Smooth muscle cell (in vitro differentiated cells): ENCODE results near the gene OMG. TPM values are rescaled to one million over a fixed set of nuclear protein-coding genes. Genes with fewer than 3 reads are reported as not detected.
"Not testable (repeated sequence)": the region's sequence is repeated elsewhere in the genome, so short reads cannot be mapped to it uniquely, and the experiment has no call there.

Experiments used
- DNase-seq: peaks from one replicate; lab custom pipeline; 2025; ENCODE audit not compliant: unreplicated experiment; lab: John Stamatoyannopoulos, UW
- H2AFZ ChIP-seq: fragments of 200-600 bp; sonication (generic); 2 replicates; pipeline ENCODE4 v1.6.0; 2016; ENCODE audit warnings: antibody characterized with exemption, low read depth, mild to moderate bottlenecking
- H3F3A ChIP-seq: fragments of 200-600 bp; sonication (generic); 2 replicates; pipeline ENCODE4 v1.6.0; 2017; ENCODE audit warnings: antibody characterized with exemption, low read depth
- H3K27ac ChIP-seq: fragments of 200-600 bp; sonication (generic); 2 replicates; pipeline ENCODE4 v1.5.1; 2016; ENCODE audit warnings: low read depth, mild to moderate bottlenecking
- H3K27me3 ChIP-seq: fragments of 200-600 bp; sonication (generic); 2 replicates; pipeline ENCODE4 v1.6.1; 2016; ENCODE audit warnings: low read depth, mild to moderate bottlenecking
- H3K36me3 ChIP-seq: fragments of 200-600 bp; sonication (generic); 2 replicates; pipeline ENCODE4 v1.5.1; 2016; ENCODE audit warnings: low read depth
- H3K4me1 ChIP-seq: fragments of 200-600 bp; sonication (generic); 2 replicates; pipeline ENCODE4 v1.5.1; 2016; ENCODE audit warnings: low read depth
- H3K4me2 ChIP-seq: fragments of 200-600 bp; sonication (generic); 2 replicates; pipeline ENCODE4 v1.6.0; 2016; ENCODE audit warnings: mild to moderate bottlenecking
- H3K4me3 ChIP-seq: fragments of 200-600 bp; sonication (generic); 2 replicates; pipeline ENCODE4 v1.5.1; 2016; ENCODE audit warnings: mild to moderate bottlenecking
- H3K79me2 ChIP-seq: fragments of 200-600 bp; sonication (generic); 2 replicates; pipeline ENCODE4 v1.6.0; 2016; ENCODE audit warnings: low read depth, mild to moderate bottlenecking
- H3K9ac ChIP-seq: fragments of 200-600 bp; sonication (generic); 2 replicates; pipeline ENCODE4 v1.6.0; 2016; ENCODE audit warnings: low read depth
- H3K9me3 ChIP-seq: fragments of 200-600 bp; sonication (generic); replicated peaks from 2 replicates; pipeline ENCODE4 v1.5.1; 2016; ENCODE audit warnings: low read depth
- H4K20me1 ChIP-seq: fragments of 200-600 bp; sonication (generic); 2 replicates; pipeline ENCODE4 v1.6.0; 2016; ENCODE audit warnings: low read depth
- WGBS: methylation state at CpG from one replicate; pipeline ENCODE4 v1.1.7; 2016; ENCODE audit warnings: low lambda C conversion rate; 5-methylcytosine and 5-hydroxymethylcytosine counted together
- polyA plus RNA-seq: library from polyadenylated mRNA; unstranded; fragments of >200 nt; fragmentation: Nextera tagmentation; extraction: Ambion mirVana; gene quantifications from 2 replicates; pipeline ENCODE4 v1.2.1, GENCODE V29; 2016
- total RNA-seq: library from RNA; depleted of rRNA; stranded (reverse); fragments of >200 nt; gene quantifications from 2 replicates; pipeline ENCODE4 v1.2.3, GENCODE V29; 2014
- TF ChIP-seq, protein P1 (sequence below): fragments of 200-600 bp; sonication (generic); IDR thresholded peaks from 2 replicates; pipeline ENCODE4 v1.5.1; 2017; ENCODE audit warnings: borderline replicate concordance, mild to moderate bottlenecking, antibody characterized with exemption; ENCODE audit not compliant: insufficient read depth, poor library complexity, severe bottlenecking

Gene OMG, protein sequence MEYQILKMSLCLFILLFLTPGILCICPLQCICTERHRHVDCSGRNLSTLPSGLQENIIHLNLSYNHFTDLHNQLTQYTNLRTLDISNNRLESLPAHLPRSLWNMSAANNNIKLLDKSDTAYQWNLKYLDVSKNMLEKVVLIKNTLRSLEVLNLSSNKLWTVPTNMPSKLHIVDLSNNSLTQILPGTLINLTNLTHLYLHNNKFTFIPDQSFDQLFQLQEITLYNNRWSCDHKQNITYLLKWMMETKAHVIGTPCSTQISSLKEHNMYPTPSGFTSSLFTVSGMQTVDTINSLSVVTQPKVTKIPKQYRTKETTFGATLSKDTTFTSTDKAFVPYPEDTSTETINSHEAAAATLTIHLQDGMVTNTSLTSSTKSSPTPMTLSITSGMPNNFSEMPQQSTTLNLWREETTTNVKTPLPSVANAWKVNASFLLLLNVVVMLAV
- total RNA-seq (not detected in 2 replicates), polyA plus RNA-seq (0.57 and 1.3 TPM in 2 replicates)

GRCh38 chr17:31297090-31297489 lies at the start of gene OMG:
TSS of gene OMG (minus strand) at chr17:31297239. CDS start at chr17:31296331, 908 bp downstream.
- Histone ChIP-seq H3K4me1 (peaks cover 14% of the 10 kb centered on the region), H3K79me2 (no peaks in the 10 kb centered on the region), H3K9ac (no peak within 1 kb of the TSS), H3K9me3 (no peaks in the 10 kb centered on the region), H3K4me2 (no peak within 1 kb of the TSS), H3K36me3 (no peaks in the 10 kb centered on the region), H3F3A (no peaks in the 10 kb centered on the region), H3K4me3 (no peak within 1 kb of the TSS), H3K27ac (no peak within 1 kb of the TSS), H4K20me1 (peaks cover 26% of the 10 kb centered on the region), H3K27me3 (no peaks in the 10 kb centered on the region), H2AFZ (no peak within 1 kb of the TSS)
- TF ChIP-seq, protein P1, sequence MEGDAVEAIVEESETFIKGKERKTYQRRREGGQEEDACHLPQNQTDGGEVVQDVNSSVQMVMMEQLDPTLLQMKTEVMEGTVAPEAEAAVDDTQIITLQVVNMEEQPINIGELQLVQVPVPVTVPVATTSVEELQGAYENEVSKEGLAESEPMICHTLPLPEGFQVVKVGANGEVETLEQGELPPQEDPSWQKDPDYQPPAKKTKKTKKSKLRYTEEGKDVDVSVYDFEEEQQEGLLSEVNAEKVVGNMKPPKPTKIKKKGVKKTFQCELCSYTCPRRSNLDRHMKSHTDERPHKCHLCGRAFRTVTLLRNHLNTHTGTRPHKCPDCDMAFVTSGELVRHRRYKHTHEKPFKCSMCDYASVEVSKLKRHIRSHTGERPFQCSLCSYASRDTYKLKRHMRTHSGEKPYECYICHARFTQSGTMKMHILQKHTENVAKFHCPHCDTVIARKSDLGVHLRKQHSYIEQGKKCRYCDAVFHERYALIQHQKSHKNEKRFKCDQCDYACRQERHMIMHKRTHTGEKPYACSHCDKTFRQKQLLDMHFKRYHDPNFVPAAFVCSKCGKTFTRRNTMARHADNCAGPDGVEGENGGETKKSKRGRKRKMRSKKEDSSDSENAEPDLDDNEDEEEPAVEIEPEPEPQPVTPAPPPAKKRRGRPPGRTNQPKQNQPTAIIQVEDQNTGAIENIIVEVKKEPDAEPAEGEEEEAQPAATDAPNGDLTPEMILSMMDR: no peak
- DNase-seq: no peak
- 92% methylated on average over 7 of the region's 7 CpGs for WGBS

GRCh38 chr17:31345191-31345747 lies 48.2 kb upstream of the OMG start:
- not testable (repeated sequence) for H3K4me1 ChIP-seq, H3K4me3 ChIP-seq, H2AFZ ChIP-seq, H3K36me3 ChIP-seq, H3K9ac ChIP-seq, H3F3A ChIP-seq, H3K79me2 ChIP-seq, DNase-seq, H3K27ac ChIP-seq, H3K27me3 ChIP-seq, H3K4me2 ChIP-seq, H3K9me3 ChIP-seq
- H4K20me1 ChIP-seq: peaks cover 11% of the 10 kb centered on the region
- WGBS: 93% methylated on average over 14 of the region's 34 CpGs

DNA sequence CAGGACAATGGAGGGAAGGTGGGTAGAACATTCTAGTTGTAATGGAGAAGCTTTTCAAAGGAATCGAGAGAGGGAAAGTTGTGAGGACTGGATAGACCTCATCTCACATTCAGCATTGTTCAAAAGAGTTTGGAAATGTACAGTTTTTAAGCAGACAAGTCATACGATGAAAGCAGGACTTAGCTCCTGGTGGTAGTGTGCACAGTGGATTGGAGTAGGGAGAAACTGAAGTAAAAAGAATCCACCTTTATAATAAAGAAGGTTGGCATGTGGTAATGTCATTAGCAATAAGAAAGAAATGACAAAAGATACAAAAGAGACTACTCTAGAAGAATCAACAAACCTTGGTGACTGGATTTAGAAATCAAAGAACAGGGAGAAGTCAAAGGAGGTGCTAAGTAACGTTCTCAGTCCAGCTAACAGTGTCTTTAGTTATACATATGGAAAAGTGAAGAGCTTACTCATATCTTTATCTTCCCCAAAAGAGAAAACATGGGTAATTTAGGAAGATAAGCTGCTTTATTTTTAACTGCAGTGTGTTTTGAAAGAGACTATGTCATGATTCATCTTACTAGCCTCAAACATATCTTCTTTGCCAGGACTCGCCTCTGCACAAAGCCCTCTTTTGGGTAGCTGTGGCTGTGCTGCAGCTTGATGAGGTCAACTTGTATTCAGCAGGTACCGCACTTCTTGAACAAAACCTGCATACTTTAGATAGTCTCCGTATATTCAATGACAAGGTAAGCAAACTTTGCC lies 43.0 kb upstream of the OMG start:
- Histone ChIP-seq H2AFZ (no peak overlapping the region), H4K20me1 (peaks cover 18% of the 10 kb centered on the region), H3K27me3 (no peaks in the 10 kb centered on the region), H3K4me3 (no peak overlapping the region), H3K79me2 (no peaks in the 10 kb centered on the region), H3K4me2 (peak overlapping the region; percentile 16), H3K36me3 (peaks cover 14% of the 10 kb centered on the region), H3F3A (peaks cover 7% of the 10 kb centered on the region), H3K9ac (no peak overlapping the region), H3K27ac (peak overlapping the region; percentile 46), H3K4me1 (peaks cover 9% of the 10 kb centered on the region), H3K9me3 (no peaks in the 10 kb centered on the region)
- 50% methylated on average over 6 of the region's 6 CpGs for WGBS
- TF ChIP-seq, protein P1: no peak
- DNase-seq: no peak

DNA sequence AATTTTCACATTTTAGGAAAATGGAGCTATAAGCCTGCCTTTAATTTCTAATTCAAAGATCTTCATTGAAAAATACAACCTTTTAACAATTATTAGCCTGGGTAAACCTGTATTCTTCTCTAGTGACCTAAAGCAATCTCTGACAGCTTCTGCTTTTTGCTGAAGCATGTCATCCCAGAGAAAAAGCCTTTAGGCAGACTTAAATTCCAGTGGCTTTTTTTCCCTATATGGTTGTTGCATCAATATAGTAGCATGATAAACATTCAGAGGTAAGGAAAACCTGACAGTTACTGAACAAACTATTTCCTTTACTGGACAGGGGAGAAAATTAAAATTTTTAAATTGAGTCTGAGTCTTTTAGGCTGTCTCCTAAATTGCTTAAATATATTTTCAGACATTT lies 32.2 kb upstream of the OMG start:
- Histone ChIP-seq H3K79me2 (no peaks in the 10 kb centered on the region), H3K4me3 (no peak overlapping the region), H3F3A (peaks cover 10% of the 10 kb centered on the region), H2AFZ (no peak overlapping the region), H3K9ac (no peak overlapping the region), H4K20me1 (peaks cover 7% of the 10 kb centered on the region), H3K9me3 (no peaks in the 10 kb centered on the region), H3K27ac (peak overlapping the region; percentile 90), H3K27me3 (no peaks in the 10 kb centered on the region), H3K36me3 (no peaks in the 10 kb centered on the region), H3K4me1 (no peaks in the 10 kb centered on the region), H3K4me2 (peak overlapping the region; percentile 31)
- TF ChIP-seq, protein P1: no peak
- DNase-seq: no peak
